KMS-11 (cell line): ENCODE measurements around the gene ANKRD34C.
A peak's percentile ranks its signal among the peaks of the same experiment; 100 is the strongest.

Experiments
- H2AFZ ChIP-seq: fragments of 200-600 bp; sonication (generic); 2 replicates; pipeline ENCODE4 v1.6.1; 2016; ENCODE audit warnings: antibody characterized with exemption, mixed run types, low read depth
- H3K27ac ChIP-seq: fragments of 200-600 bp; sonication (generic); 2 replicates; pipeline ENCODE4 v1.6.1; 2016; ENCODE audit warnings: mild to moderate bottlenecking, mixed run types
- H3K27me3 ChIP-seq: fragments of 200-600 bp; sonication (generic); 2 replicates; pipeline ENCODE4 v1.6.1; 2017; ENCODE audit warnings: mild to moderate bottlenecking, low read depth, mixed run types, moderate library complexity; ENCODE audit not compliant: insufficient read depth
- H3K36me3 ChIP-seq: fragments of 200-600 bp; sonication (generic); 2 replicates; pipeline ENCODE4 v1.6.1; 2017; ENCODE audit warnings: mild to moderate bottlenecking, mixed run types; ENCODE audit not compliant: insufficient read depth
- H3K4me1 ChIP-seq: fragments of 200-600 bp; sonication (generic); 2 replicates; pipeline ENCODE4 v1.6.1; 2016; ENCODE audit warnings: mild to moderate bottlenecking, low read depth, mixed run types; ENCODE audit not compliant: poor library complexity, severe bottlenecking
- H3K4me2 ChIP-seq: fragments of 200-600 bp; sonication (generic); 2 replicates; pipeline ENCODE4 v1.7.0; 2016; ENCODE audit warnings: mild to moderate bottlenecking, mixed run types
- H3K4me3 ChIP-seq: fragments of 200-600 bp; sonication (generic); IDR thresholded peaks from 2 replicates; pipeline ENCODE4 v1.6.1; 2017; ENCODE audit warnings: low read depth, low read length, mixed read lengths; ENCODE audit not compliant: insufficient read depth
- H3K79me2 ChIP-seq: fragments of 200-600 bp; sonication (generic); 2 replicates; pipeline ENCODE4 v1.6.1; 2016; ENCODE audit warnings: low read depth, mixed run types; ENCODE audit not compliant: insufficient read depth
- H3K9ac ChIP-seq: fragments of 200-600 bp; sonication (generic); 2 replicates; pipeline ENCODE4 v1.6.1; 2016; ENCODE audit warnings: mild to moderate bottlenecking, mixed run types
- H4K20me1 ChIP-seq: fragments of 200-600 bp; sonication (generic); 2 replicates; pipeline ENCODE4 v1.6.1; 2016; ENCODE audit warnings: mild to moderate bottlenecking, mixed run types; ENCODE audit not compliant: insufficient read depth
- CTCF ChIP-seq: fragments of 200-600 bp; sonication (generic); conservative IDR thresholded peaks from 2 replicates; pipeline ENCODE4 v1.6.1; 2017; ENCODE audit warnings: low read depth, mild to moderate bottlenecking, antibody characterized with exemption, low read length, moderate library complexity, mixed read lengths

Gene ANKRD34C

GRCh38 chr15:79299841-79300235 lies 17.3 kb downstream of the ANKRD34C start:
- no peak for TF ChIP-seq CTCF
- no peaks in the 10 kb centered on the region for H3K27me3 ChIP-seq
- H3K4me2 ChIP-seq, result no peak overlapping the region
- H3K9ac ChIP-seq, result no peak overlapping the region
- H3K79me2 ChIP-seq, result no peaks in the 10 kb centered on the region
- no peaks in the 10 kb centered on the region for H3K4me1 ChIP-seq
- H3K36me3 ChIP-seq, result no peaks in the 10 kb centered on the region
- no peak overlapping the region for H2AFZ ChIP-seq
- H3K4me3 ChIP-seq, result no peak overlapping the region
- no peak overlapping the region for H3K27ac ChIP-seq
- H4K20me1 ChIP-seq, result no peaks in the 10 kb centered on the region

- H3K27ac ChIP-seq, result no peak overlapping the region
- H3K4me2 ChIP-seq, result no peak overlapping the region
- H3K9ac ChIP-seq, result no peak overlapping the region
- no peaks in the 10 kb centered on the region for H3K27me3 ChIP-seq
- no peak overlapping the region for H3K4me3 ChIP-seq
- H2AFZ ChIP-seq, result no peak overlapping the region
- no peaks in the 10 kb centered on the region for H4K20me1 ChIP-seq
- no peaks in the 10 kb centered on the region for H3K36me3 ChIP-seq
- H3K79me2 ChIP-seq, result peaks cover 12% of the 10 kb centered on the region
- no peak for TF ChIP-seq CTCF
- peaks cover 3% of the 10 kb centered on the region for H3K4me1 ChIP-seq
Measured at GRCh38 chr15:79307251-79307650, 24.7 kb downstream of the ANKRD34C start.

- Histone ChIP-seq H2AFZ (no peak overlapping the region), H3K79me2 (peaks cover 28% of the 10 kb centered on the region), H3K9ac (no peak overlapping the region), H3K27me3 (no peaks in the 10 kb centered on the region), H3K27ac (no peak overlapping the region), H3K4me1 (peaks cover 17% of the 10 kb centered on the region), H4K20me1 (no peaks in the 10 kb centered on the region), H3K4me2 (no peak overlapping the region), H3K36me3 (no peaks in the 10 kb centered on the region), H3K4me3 (no peak overlapping the region)
- no peak for TF ChIP-seq CTCF
Measured at GRCh38 chr15:79308874-79309273, 26.4 kb downstream of the ANKRD34C start.

GRCh38 chr15:79310612-79310984 lies 28.1 kb downstream of the ANKRD34C start:
- no peak overlapping the region; the same call in 1 of the 2 replicates for H3K9ac ChIP-seq
- no peaks in the 10 kb centered on the region for H4K20me1 ChIP-seq
- peak overlapping the region; percentile 77 for H2AFZ ChIP-seq
- H3K4me2 ChIP-seq, result peak overlapping the region; percentile 58
- peaks cover 28% of the 10 kb centered on the region for H3K79me2 ChIP-seq
- no peaks in the 10 kb centered on the region; the same call in 1 of the 2 replicates for H3K36me3 ChIP-seq
- no peak overlapping the region for H3K27ac ChIP-seq
- no peaks in the 10 kb centered on the region for H3K27me3 ChIP-seq
- H3K4me3 ChIP-seq, result no peak overlapping the region
- no peak for TF ChIP-seq CTCF
- peaks cover 17% of the 10 kb centered on the region for H3K4me1 ChIP-seq
